ENCODE measurements around the gene ZMIZ1. TPM values are rescaled to one million over a fixed set of nuclear protein-coding genes. Genes with fewer than 3 reads are reported as not detected.

Gene ZMIZ1
- total RNA-seq, 2 donors from 2014 or later: 27.2 to 42.2 TPM

- Histone ChIP-seq H3K4me1 (no peaks in the 10 kb centered on the region), H3K27ac (no peak overlapping the region), H3K9me3 (no peaks in the 10 kb centered on the region), H3K4me3 (no peak overlapping the region), H3K36me3 (replicated peaks in 1 of 2; ENCODE audit: insufficient read depth in 1 of 2, low read depth in 2 of 2) (peaks cover 0 to 17% of the 10 kb centered on the region in 2 donors), H3K27me3 (no peaks in the 10 kb centered on the region)
- DNase-seq (no peak), ATAC-seq (no peak)
- TF ChIP-seq POLR2A (IDR thresholded peaks at IDR 0.05) (no peak), CTCF (IDR thresholded peaks at IDR 0.05) (no peak)
- intact Hi-C loops (cut with DNase I): no loop called here
- WGBS, 2 donors: 86 to 93% methylated on average over 10 of the region's 10 CpGs
Measured at GRCh38 chr10:79209340-79209739, 140.6 kb downstream of the ZMIZ1 start.

GRCh38 chr10:79209831-79210230 is 141.1 kb downstream of the ZMIZ1 start:
- no peak for ATAC-seq
- intact Hi-C loops (cut with DNase I): no loop called here
- no peak for DNase-seq
- Histone ChIP-seq H3K27ac (no peak overlapping the region), H3K36me3 (replicated peaks in 1 of 2; ENCODE audit: insufficient read depth in 1 of 2, low read depth in 2 of 2) (peaks cover 1 to 17% of the 10 kb centered on the region in 2 donors), H3K4me3 (no peak overlapping the region), H3K9me3 (no peaks in the 10 kb centered on the region), H3K4me1 (no peaks in the 10 kb centered on the region), H3K27me3 (no peaks in the 10 kb centered on the region)
- TF ChIP-seq POLR2A (IDR thresholded peaks at IDR 0.05): no peak
- TF ChIP-seq CTCF (IDR thresholded peaks at IDR 0.05): no peak
- WGBS, 2 donors: 87 to 89% methylated on average over 3 to 5 of the region's 5 CpGs

GRCh38 chr10:79210672-79211071 is 141.9 kb downstream of the ZMIZ1 start:
- H3K4me1 ChIP-seq: no peaks in the 10 kb centered on the region
- intact Hi-C loops (cut with DNase I): no loop called here
- TF ChIP-seq POLR2A (IDR thresholded peaks at IDR 0.05) (no peak), CTCF (IDR thresholded peaks at IDR 0.05) (no peak)
- H3K9me3 ChIP-seq: no peaks in the 10 kb centered on the region
- no peak overlapping the region for H3K27ac ChIP-seq
- no peak for ATAC-seq
- peaks cover 6 to 20% of the 10 kb centered on the region in 2 donors for H3K36me3 ChIP-seq (replicated peaks in 1 of 2; ENCODE audit: insufficient read depth in 1 of 2, low read depth in 2 of 2)
- DNase-seq: no peak
- no peak overlapping the region for H3K4me3 ChIP-seq
- WGBS, 2 donors: 94 to 100% methylated on average over 1 of the region's 1 CpG
- no peaks in the 10 kb centered on the region for H3K27me3 ChIP-seq

GRCh38 chr10:79211616-79212015 is 142.8 kb downstream of the ZMIZ1 start:
- intact Hi-C loops (cut with DNase I): no loop called here
- Histone ChIP-seq H3K27me3 (no peaks in the 10 kb centered on the region), H3K36me3 (replicated peaks in 1 of 2; ENCODE audit: insufficient read depth in 1 of 2, low read depth in 2 of 2) (peaks cover 14 to 28% of the 10 kb centered on the region in 2 donors), H3K4me1 (no peaks in the 10 kb centered on the region), H3K4me3 (no peak overlapping the region), H3K27ac (no peak overlapping the region), H3K9me3 (no peaks in the 10 kb centered on the region)
- 76 to 93% methylated on average over 10 to 13 of the region's 13 CpGs for WGBS, 2 donors
- no peak for TF ChIP-seq POLR2A (IDR thresholded peaks at IDR 0.05)
- no peak for TF ChIP-seq CTCF (IDR thresholded peaks at IDR 0.05)
- DNase-seq: no peak
- ATAC-seq: no peak

GRCh38 chr10:79215531-79215930 is 146.8 kb downstream of the ZMIZ1 start:
- no peak for DNase-seq

More at GRCh38 chr10:79215531-79215930, 146.8 kb downstream of the ZMIZ1 start:
- TF ChIP-seq CTCF (IDR thresholded peaks at IDR 0.05) (no peak), POLR2A (IDR thresholded peaks at IDR 0.05) (no peak)
- peaks cover 14 to 26% of the 10 kb centered on the region in 2 donors for H3K36me3 ChIP-seq (replicated peaks in 1 of 2; ENCODE audit: insufficient read depth in 1 of 2, low read depth in 2 of 2)
- H3K4me1 ChIP-seq: peaks cover 11% of the 10 kb centered on the region
- H3K4me3 ChIP-seq: no peak overlapping the region
- intact Hi-C loops (cut with DNase I): no loop called here
- no peak overlapping the region for H3K27ac ChIP-seq
- WGBS, 2 donors: 96 to 100% methylated on average over 4 to 5 of the region's 5 CpGs
- no peaks in the 10 kb centered on the region for H3K27me3 ChIP-seq
- no peaks in the 10 kb centered on the region for H3K9me3 ChIP-seq
- no peak for ATAC-seq

Measured in body of pancreas (tissue), 4 donors.